Panc1 (cell line): ENCODE measurements around the gene SRGAP2C. TPM values are rescaled to one million over a fixed set of nuclear protein-coding genes. Genes with fewer than 3 reads are reported as not detected.
"Not testable (repeated sequence)": the region's sequence is repeated elsewhere in the genome, so short reads cannot be mapped to it uniquely, and the experiment has no call there.

Experiments
- ATAC-seq: fragments of 200-7000 bp; cut with Tn5 transposase; 2 replicates; pipeline ENCODE4 v1.9.1; 2020; ENCODE audit warnings: mild to moderate bottlenecking, moderate library complexity
- BruUV-seq: library from RNA; stranded (reverse); fragments of 400-500 nt; replicated peaks from 2 replicates; lab custom pipeline; 2021; lab: Mats Ljungman, UMichigan
- CTCF ChIA-PET: fragments of 300-600 bp; sonication (Branson Sonifier 250); formaldehyde crosslinking; loops from one replicate; lab custom pipeline; 2022; ENCODE audit warnings: antibody characterized with exemption; lab: Charles Lee
- POLR2A ChIA-PET: fragments of 300-600 bp; sonication (Branson Sonifier 250); formaldehyde crosslinking; loops from one replicate; lab custom pipeline; 2022; ENCODE audit warnings: antibody characterized with exemption; lab: Charles Lee
- DNase-seq: peaks from one replicate; pipeline ENCODE4 v3.0.0-alpha.2; 2010; ENCODE audit warnings: low read depth, low spot score
- H3K27ac ChIP-seq: 2 replicates; pipeline ENCODE4 v1.5.1; 2011; ENCODE audit warnings: mild to moderate bottlenecking, low read length, inconsistent platforms
- H3K27me3 ChIP-seq: fragments of 200-500 bp; sonication (Bioruptor generic); 2 replicates; pipeline ENCODE4 v1.6.0; 2014; ENCODE audit warnings: low read length, inconsistent platforms; ENCODE audit not compliant: control insufficient read depth, insufficient read depth
- H3K36me3 ChIP-seq: fragments of 200-500 bp; sonication (Bioruptor generic); 2 replicates; pipeline ENCODE4 v1.5.1; 2014; ENCODE audit warnings: inconsistent platforms, mild to moderate bottlenecking, low read length, moderate library complexity; ENCODE audit not compliant: control insufficient read depth, insufficient read depth
- H3K4me1 ChIP-seq: 2 replicates; pipeline ENCODE4 v1.5.1; 2011; ENCODE audit warnings: inconsistent platforms, mild to moderate bottlenecking, low read length, moderate library complexity; ENCODE audit not compliant: control insufficient read depth, insufficient read depth
- H3K4me3 ChIP-seq, 2 experiments: 2 replicates each; pipeline ENCODE4 v1.5.1; 2011 to 2012; ENCODE audit warnings: low read depth in 2 of 2, low read length in 2 of 2, mild to moderate bottlenecking in 2 of 2, inconsistent platforms in 1 of 2, moderate library complexity in 1 of 2
- H3K9me3 ChIP-seq: fragments of 200-500 bp; sonication (Bioruptor generic); 2 replicates; pipeline ENCODE4 v1.5.1; 2014; ENCODE audit warnings: low read depth, mild to moderate bottlenecking, inconsistent platforms, low read length, moderate library complexity; ENCODE audit not compliant: control insufficient read depth, insufficient read depth
- in situ Hi-C: cut with HindIII; loops from 2 replicates; pipeline ENCODE4 v1.10.0; 2016; ENCODE audit warnings: low sequenced_read_pairs, low pct_unique_long_range_greater_than_20kb
- intact Hi-C: fragments of 100-400 bp; cut with micrococcal nuclease; formaldehyde crosslinking; loops from one replicate; pipeline ENCODE4 v1.10.0; 2022; ENCODE audit not compliant: unreplicated experiment
- total RNA-seq: library from RNA; stranded (reverse); gene quantifications from one replicate; pipeline ENCODE4 v1.2.1, GENCODE V29; 2021; ENCODE audit not compliant: unreplicated experiment

The SRGAP2C gene
- total RNA-seq, 1 experiment from 2014 or later = 50.5 TPM

GRCh38 chr1:121230636-121231035 is 45.9 kb downstream of the SRGAP2C start:
- intact Hi-C loops, POLR2A ChIA-PET, H3K9me3 ChIP-seq, H3K36me3 ChIP-seq, in situ Hi-C loops, H3K27ac ChIP-seq, DNase-seq, CTCF ChIA-PET, BruUV-seq, H3K27me3 ChIP-seq, ATAC-seq, H3K4me3 ChIP-seq, H3K4me1 ChIP-seq: not testable (repeated sequence)

DNA sequence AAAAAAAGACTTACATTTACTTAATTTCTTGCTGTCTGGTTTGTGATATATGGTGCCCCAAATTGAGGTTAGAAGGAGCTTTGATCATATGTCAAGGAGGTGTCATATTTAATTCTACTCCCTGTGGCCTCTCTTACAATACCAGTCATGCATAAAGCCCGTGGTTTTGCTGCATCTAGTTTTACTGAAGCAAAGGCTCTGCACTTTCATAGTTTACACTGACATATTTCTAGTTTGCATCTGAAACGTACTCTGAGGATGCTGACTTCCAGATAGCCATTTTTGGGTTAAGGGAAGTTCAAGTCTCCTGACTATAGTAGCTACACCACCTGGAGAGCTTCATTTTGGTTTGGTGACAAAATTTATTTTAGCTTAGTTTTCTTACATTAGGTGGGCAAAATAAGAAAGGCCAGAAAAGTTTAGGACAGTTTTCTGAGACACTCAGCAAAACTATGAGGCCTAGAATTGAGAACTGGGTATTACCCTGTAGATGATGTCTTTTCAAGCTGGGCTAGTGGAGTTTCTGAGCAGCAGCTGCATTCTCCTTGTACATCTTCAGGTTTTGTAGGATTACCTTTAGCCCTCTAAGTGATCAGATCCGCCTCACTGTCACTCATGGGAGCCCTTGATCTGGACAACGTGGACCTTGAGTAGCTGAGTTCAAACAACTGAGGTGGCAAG is 47.8 kb downstream of the SRGAP2C start:
- in situ Hi-C loops, ATAC-seq: not testable (repeated sequence)

GRCh38 chr1:121234090-121234759 is 49.5 kb downstream of the SRGAP2C start:
- ATAC-seq, H3K27me3 ChIP-seq, H3K4me3 ChIP-seq, H3K4me1 ChIP-seq, H3K36me3 ChIP-seq, BruUV-seq, POLR2A ChIA-PET, H3K9me3 ChIP-seq, DNase-seq, intact Hi-C loops, CTCF ChIA-PET, H3K27ac ChIP-seq, in situ Hi-C loops: not testable (repeated sequence)

More for the DNA sequence above, 47.8 kb downstream of the SRGAP2C start:
- CTCF ChIA-PET, H3K27me3 ChIP-seq, DNase-seq, H3K27ac ChIP-seq, POLR2A ChIA-PET, H3K9me3 ChIP-seq, H3K4me3 ChIP-seq, BruUV-seq, intact Hi-C loops, H3K36me3 ChIP-seq, H3K4me1 ChIP-seq: not testable (repeated sequence)

GRCh38 chr1:121238384-121238783 is 53.6 kb downstream of the SRGAP2C start:
- H3K27me3 ChIP-seq, intact Hi-C loops, CTCF ChIA-PET, H3K4me3 ChIP-seq, ATAC-seq, BruUV-seq, in situ Hi-C loops, H3K36me3 ChIP-seq, H3K4me1 ChIP-seq, POLR2A ChIA-PET, H3K9me3 ChIP-seq, DNase-seq, H3K27ac ChIP-seq: not testable (repeated sequence)

GRCh38 chr1:121243913-121244312 is 59.1 kb downstream of the SRGAP2C start:
- not testable (repeated sequence) for BruUV-seq, ATAC-seq

DNA sequence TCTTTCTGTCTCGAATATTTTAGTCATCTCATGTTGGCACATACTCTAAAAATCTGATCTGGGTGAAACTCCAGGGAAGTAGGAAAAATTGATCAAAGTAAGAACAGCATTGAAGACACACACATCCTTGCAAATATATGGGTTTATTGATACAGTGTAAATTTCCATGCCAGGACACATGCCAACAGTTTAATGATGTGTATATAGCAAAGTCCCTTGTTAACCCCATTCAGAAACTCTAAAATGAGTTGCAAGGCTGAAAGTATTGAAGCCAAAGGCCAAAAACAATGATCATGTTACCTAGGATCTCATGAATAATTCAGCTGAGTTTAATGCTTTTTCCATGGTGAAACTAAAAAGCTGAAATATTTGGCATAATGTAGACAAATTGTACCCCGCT is 61.6 kb downstream of the SRGAP2C start:
- BruUV-seq, ATAC-seq, H3K36me3 ChIP-seq, in situ Hi-C loops, H3K9me3 ChIP-seq, H3K27me3 ChIP-seq, DNase-seq, CTCF ChIA-PET, H3K4me3 ChIP-seq, H3K4me1 ChIP-seq, H3K27ac ChIP-seq, POLR2A ChIA-PET, intact Hi-C loops: not testable (repeated sequence)

More at GRCh38 chr1:121243913-121244312, 59.1 kb downstream of the SRGAP2C start:
- H3K27ac ChIP-seq, in situ Hi-C loops, intact Hi-C loops, POLR2A ChIA-PET, DNase-seq, H3K4me3 ChIP-seq, H3K36me3 ChIP-seq, H3K27me3 ChIP-seq, H3K9me3 ChIP-seq, H3K4me1 ChIP-seq, CTCF ChIA-PET: not testable (repeated sequence)

GRCh38 chr1:121252656-121253055 is 67.9 kb downstream of the SRGAP2C start:
- CTCF ChIA-PET, H3K36me3 ChIP-seq, H3K27ac ChIP-seq, intact Hi-C loops, BruUV-seq, H3K4me3 ChIP-seq, in situ Hi-C loops, DNase-seq, H3K9me3 ChIP-seq, ATAC-seq, POLR2A ChIA-PET, H3K4me1 ChIP-seq, H3K27me3 ChIP-seq: not testable (repeated sequence)
